GM12873 (cell line): Measurements from ENCODE around the gene PITPNM1.

Experiments
- TF ChIP-seq, protein P1 (sequence below): IDR thresholded peaks from 2 replicates; pipeline ENCODE4 v1.5.1; 2012; ENCODE audit warnings: low read depth, mild to moderate bottlenecking, moderate library complexity, low read length, control low read depth; ENCODE audit not compliant: insufficient read depth; ENCODE audit errors: missing control alignments

PITPNM1 gene

DNA sequence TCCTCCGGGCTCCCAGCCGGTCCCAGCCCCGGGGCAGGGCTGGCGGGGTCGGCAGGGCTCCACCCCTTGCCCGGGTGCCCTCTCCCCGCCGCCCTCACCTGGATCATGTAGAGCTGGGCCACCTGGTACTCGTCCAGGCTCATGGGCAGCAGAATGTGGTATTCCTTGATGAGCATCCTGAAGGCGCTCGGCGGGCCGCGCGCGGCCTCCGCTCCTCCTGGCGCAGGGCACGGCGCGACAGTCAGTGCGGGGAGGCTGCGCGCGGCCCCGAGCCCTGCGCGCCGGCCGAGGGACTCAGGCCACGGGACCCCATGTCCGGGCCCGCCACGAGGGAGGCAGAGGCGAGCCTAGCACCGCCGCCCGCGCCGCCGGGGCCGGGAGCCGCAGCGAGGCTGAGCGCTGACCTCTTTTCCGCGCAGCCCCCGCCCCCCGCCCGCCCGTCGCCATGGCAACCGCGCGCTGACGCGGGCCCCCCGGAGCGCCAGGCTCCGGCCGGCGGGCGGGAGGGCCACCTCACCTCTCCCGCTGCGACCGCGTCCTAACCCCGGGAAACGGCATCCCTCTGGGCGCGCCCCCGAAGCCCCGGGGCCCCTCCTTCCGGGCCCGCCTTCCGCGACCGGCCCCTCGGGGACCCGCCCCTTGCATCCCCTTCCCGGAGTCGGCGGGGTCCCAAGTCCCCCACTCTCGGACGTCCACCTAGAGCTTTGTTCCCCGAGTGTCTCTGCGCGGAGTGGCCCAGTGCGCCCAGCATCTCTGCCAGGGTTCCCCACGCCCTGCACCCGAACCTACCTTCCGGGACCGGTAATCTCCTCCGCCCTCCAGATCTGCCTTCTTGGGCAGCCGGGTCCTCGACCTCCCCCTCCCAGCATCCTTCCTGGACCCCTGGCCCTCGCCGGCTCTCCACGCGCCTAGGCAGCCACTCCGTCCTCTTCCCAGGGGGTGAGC is 886 bp downstream of the PITPNM1 start:
- TF ChIP-seq, protein P1, sequence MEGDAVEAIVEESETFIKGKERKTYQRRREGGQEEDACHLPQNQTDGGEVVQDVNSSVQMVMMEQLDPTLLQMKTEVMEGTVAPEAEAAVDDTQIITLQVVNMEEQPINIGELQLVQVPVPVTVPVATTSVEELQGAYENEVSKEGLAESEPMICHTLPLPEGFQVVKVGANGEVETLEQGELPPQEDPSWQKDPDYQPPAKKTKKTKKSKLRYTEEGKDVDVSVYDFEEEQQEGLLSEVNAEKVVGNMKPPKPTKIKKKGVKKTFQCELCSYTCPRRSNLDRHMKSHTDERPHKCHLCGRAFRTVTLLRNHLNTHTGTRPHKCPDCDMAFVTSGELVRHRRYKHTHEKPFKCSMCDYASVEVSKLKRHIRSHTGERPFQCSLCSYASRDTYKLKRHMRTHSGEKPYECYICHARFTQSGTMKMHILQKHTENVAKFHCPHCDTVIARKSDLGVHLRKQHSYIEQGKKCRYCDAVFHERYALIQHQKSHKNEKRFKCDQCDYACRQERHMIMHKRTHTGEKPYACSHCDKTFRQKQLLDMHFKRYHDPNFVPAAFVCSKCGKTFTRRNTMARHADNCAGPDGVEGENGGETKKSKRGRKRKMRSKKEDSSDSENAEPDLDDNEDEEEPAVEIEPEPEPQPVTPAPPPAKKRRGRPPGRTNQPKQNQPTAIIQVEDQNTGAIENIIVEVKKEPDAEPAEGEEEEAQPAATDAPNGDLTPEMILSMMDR: no peak

DNA sequence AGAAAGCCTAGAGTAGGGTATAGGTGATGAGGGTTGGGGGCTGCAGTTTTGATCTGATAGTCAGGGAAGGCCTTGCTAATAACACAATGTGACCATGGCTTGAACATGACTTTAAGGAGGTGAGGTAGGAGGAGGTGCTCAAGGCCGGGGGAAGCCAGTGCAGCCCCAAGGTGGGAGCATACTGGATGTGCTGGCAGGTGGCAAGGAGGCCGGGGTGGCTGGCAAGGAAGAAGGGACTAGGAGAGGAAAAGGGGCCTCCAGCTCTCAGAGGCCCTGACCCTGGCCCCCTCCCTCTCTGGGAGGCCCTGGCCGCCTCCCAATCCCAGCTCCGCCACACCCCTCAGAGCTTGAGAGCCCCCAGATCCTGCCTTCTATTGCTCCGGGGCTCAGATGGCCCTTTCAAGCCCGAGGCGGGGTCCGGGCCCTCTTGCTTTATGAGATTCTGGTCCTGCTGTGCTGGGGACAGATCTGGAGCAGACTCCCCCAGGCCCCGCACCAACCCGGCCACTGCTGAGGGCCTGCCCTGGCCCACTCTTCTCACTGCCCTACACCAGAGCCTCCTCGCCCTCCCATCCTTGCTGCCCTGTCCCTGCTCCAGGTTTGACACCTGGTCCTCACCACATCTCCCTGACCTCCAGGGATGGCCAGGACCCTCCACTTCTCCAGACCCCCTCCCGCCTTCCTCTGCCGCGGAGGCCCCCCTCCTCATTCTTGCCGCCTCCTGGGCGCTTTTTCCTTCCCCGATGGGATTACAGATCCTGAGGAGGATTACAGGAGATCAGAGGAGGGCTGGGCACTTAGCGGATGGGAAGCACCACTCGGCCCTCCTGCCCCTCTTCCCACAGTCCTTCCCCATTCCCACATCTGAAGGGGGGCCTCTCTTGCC is 1.8 kb downstream of the PITPNM1 start:
- TF ChIP-seq, protein P1: no peak

DNA sequence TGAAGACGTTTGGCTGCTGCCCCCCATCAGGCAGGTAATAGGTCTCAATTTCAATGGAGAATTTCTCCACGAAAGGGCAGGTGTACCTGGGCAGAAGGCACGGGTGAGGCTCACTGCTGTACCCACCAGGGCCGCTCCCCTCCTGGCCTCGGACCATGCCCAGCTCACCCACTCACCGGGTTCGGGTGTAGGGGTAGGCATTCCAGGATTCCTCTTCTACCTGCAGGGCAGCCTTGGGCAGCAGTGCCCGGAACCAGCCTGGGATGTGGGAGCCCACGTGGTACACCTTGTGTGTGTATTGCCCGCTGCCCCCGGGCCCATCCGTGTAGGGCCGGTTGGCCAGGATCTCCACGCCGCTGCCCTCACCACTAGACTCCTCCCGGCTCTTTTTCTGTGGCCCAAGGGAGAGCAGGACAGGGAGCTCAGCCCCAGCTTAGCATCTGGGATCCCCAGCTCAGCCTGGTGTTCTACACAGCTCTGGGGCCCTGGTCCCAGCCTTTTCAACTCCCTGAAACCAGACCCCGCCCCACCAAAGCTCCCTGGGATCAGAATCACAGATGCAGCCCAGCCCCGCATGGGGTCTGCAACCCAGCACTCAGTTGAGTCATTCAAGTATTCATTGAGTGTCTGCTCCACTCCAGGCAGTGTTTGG is 2.7 kb downstream of the PITPNM1 start:
- TF ChIP-seq, protein P1: no peak

DNA sequence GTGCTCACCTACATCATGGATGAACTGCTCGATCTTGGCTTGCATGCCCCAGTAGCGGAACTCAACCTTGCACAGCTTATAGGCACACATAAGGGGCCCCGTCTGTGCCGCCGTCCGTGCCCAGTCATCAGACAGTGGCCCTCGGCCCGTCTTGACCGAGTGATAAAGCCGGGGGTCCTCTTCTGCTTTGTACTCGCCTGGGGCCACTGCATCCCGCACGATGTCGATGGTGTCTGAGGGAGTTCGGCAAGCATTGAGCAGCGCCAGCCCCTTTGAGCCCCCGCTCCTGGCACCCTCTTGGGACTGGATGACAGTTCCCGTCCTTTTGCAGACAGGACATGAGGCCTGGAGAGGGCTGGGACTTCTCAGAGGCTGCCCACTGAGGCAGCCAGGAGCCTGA is 3.3 kb downstream of the PITPNM1 start:
- TF ChIP-seq, protein P1: no peak

DNA sequence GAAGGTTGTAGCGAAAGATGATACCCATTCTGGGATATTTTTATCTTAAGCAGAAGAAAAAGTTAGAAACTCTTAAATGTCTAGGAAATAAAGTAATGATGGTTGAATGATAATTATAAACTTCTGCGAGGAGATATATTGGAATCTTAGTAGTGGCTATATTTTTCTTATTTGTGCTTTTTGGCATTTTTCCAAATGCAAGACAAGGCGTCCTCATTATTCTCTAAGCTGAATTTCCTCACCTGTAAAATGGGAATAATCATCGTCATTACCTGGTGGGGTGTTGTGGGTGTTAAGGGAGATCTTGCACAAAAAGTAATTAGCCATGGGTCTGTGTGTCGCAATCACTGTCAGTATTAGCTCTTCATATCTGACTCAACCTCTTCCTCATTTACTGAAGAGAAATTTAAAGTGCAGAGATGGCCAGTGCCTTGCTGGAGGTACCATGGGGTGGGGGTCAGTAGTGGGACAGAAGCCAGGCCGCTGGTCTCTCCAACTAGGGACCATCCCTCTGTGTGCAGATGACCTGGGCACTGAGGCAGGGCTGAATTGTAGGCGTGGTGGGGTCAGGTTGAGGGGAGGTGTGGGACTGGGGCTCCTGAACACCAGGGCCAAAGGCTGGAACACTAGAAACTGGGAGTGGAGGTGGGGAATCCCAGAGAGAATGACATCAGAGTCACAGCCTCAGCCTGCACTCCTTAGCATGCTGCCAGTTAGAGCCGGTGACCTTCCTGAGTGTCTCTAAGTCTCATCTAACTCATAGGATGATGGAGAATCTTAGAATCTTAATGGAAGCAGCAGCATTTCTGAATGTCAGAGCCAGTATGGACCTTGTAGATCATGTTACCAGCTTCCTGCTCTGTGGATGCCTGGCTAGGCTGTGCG is 4.1 kb downstream of the PITPNM1 start:
- TF ChIP-seq, protein P1: no peak

- TF ChIP-seq, protein P1: no peak
These were observed 4.7 kb downstream of the PITPNM1 start for GRCh38 chr11:67500484-67500821.
